Body of pancreas (tissue), 4 donors: Measurements from ENCODE around the gene TMEM38A. TPM values are rescaled to one million over a fixed set of nuclear protein-coding genes. Genes with fewer than 3 reads are reported as not detected.
"Not testable (repeated sequence)": the region's sequence is repeated elsewhere in the genome, so short reads cannot be mapped to it uniquely, and the experiment has no call there.

Experiments
- ATAC-seq: fragments of 150-250 bp; one replicate; pipeline ENCODE4 v1.9.1; 2016
- DNase-seq, 4 donors: peaks; one replicate each; pipeline ENCODE4 v3.0.0-alpha.2; 2019
- H3K27ac ChIP-seq, 4 donors: fragments of 200-600 bp; sonication (generic); 1 replicate in 3 of 4; 2 replicates in 1 of 4; pipeline versions ENCODE4 v1.5.1 to v1.6.1; 2016 to 2019; ENCODE audit warnings: mild to moderate bottlenecking in 1 of 4, mixed read lengths in 1 of 4, moderate library complexity in 1 of 4
- H3K27me3 ChIP-seq, 2 donors: fragments of 200-600 bp; sonication (generic); one replicate each; pipeline ENCODE4 v1.6.0; 2016; ENCODE audit warnings: mild to moderate bottlenecking in 1 of 2
- H3K36me3 ChIP-seq, 2 donors: fragments of 200-600 bp; sonication (generic); replicated peaks in 1 of 2; 2 replicates each; pipeline ENCODE4 v1.5.1; 2016; ENCODE audit warnings: low read depth in 2 of 2; ENCODE audit not compliant: insufficient read depth in 1 of 2
- H3K4me1 ChIP-seq: fragments of 200-600 bp; sonication (generic); one replicate; pipeline ENCODE4 v1.6.0; 2016
- H3K4me3 ChIP-seq, 2 donors: fragments of 200-600 bp; sonication (generic); 1 replicate in 1 of 2; 2 replicates in 1 of 2; pipeline ENCODE4 v1.5.1; 2016 to 2019
- H3K9me3 ChIP-seq, 3 donors: fragments of 200-600 bp; sonication (generic); 1 replicate in 2 of 3; 2 replicates in 1 of 3; pipeline ENCODE4 v1.5.1; 2016
- CTCF ChIP-seq, 7 experiments: fragments of 450-650 bp in 4 of 7; fragments of 200-600 bp in 3 of 7; sonication (generic) in 3 of 7; IDR thresholded peaks; one replicate each; pipeline ENCODE4 v1.5.1; 2016 to 2019; ENCODE audit warnings: antibody characterized with exemption in 7 of 7
- POLR2A ChIP-seq, 3 donors: fragments of 450-650 bp; IDR thresholded peaks; one replicate each; pipeline ENCODE4 v1.6.1; 2016; ENCODE audit warnings: antibody characterized with exemption in 3 of 3, mild to moderate bottlenecking in 2 of 3
- WGBS, 2 donors: methylation state at CpG; one replicate each; pipeline ENCODE4 v1.1.5; 2017; 5-methylcytosine and 5-hydroxymethylcytosine counted together
- intact Hi-C: fragments of 100-400 bp; cut with DNase I; formaldehyde crosslinking; loops from one replicate; pipeline ENCODE4 v1.15.1; 2023
- total RNA-seq, 2 donors: library from RNA; depleted of rRNA; stranded (reverse); fragments of >200 nt; gene quantifications; one replicate each; pipeline ENCODE4 v1.1.0, GENCODE V29; 2016

The TMEM38A gene
- total RNA-seq, 2 donors from 2014 or later = 2.9 to 3.3 TPM

GRCh38 chr19:16670291-16670690, 9.4 kb downstream of the TMEM38A start:
- Histone ChIP-seq H3K27ac (no peak overlapping the region), H3K9me3 (no peaks in the 10 kb centered on the region), H3K4me3 (no peak overlapping the region), H3K4me1 (no peaks in the 10 kb centered on the region), H3K27me3 (no peaks in the 10 kb centered on the region), H3K36me3 (no peaks in the 10 kb centered on the region)
- ATAC-seq = no peak
- intact Hi-C loops = no loop called here
- TF ChIP-seq CTCF (IDR thresholded peaks at IDR 0.05) (no peak), POLR2A (IDR thresholded peaks at IDR 0.05) (no peak)
- no peak for DNase-seq
- WGBS, 2 donors = 96 to 97% methylated on average over 13 of the region's 13 CpGs

DNA sequence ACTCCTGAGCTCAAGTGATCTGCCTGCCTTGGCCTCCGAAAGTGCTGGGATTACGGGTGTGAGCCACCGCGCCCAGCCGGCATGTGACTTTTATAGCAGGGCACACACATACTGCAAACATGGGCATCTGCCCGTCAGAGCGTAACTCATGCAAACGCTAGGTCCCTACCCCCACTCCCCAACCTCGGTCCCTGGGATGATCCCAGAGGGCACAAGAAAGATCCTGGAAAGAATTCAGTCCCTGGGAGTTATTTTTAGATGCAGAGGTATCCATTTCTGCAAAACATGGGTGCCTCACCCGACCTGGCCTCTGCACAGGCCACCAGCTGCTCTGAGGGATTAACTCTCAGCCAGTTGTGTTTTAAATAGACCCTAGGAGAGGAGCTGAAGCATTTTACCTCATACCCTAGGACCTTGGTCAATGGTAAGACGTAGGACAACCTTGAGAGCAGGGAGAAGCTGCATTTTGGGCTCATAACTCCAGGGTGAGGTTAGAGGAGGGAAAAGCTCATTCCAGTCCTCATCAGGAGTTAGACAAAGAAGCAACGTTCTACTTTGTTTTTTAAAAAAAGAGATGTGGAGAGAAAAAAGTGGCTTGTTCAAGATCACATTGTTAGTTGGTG, 10.8 kb downstream of the TMEM38A start:
- no peak for DNase-seq
- H3K4me1 ChIP-seq = no peaks in the 10 kb centered on the region
- no peaks in the 10 kb centered on the region for H3K27me3 ChIP-seq
- 87% methylated on average over 11 to 12 of the region's 12 CpGs for WGBS, 2 donors
- H3K36me3 ChIP-seq = no peaks in the 10 kb centered on the region
- H3K9me3 ChIP-seq = no peaks in the 10 kb centered on the region
- no peak overlapping the region for H3K4me3 ChIP-seq
- TF ChIP-seq CTCF (IDR thresholded peaks at IDR 0.05) (no peak), POLR2A (IDR thresholded peaks at IDR 0.05) (no peak)
- intact Hi-C loops = no loop called here
- no peak overlapping the region for H3K27ac ChIP-seq
- no peak for ATAC-seq

DNA sequence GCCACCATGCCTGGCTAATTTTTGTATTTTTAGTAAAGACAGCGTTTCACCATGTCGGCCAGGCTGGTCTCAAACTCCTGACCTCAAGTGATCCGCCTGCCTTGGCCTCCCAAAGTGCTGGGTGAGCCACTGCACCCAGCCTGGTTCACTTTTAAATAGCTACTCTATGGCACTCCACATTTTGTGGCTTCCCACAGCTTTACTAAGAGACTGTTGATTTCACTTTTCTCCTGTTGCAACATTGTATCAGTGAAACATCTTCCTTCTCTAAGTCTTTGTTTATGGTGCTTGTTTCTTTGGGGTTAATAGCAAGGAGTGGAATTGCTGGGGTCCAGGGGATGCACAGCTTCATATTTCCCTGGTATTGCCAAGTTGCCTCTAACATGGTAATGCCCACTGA, 12.3 kb downstream of the TMEM38A start:
- DNase-seq (no peak), ATAC-seq (no peak)
- intact Hi-C loops = no loop called here
- Histone ChIP-seq H3K36me3 (no peaks in the 10 kb centered on the region), H3K4me3 (no peak overlapping the region), H3K27ac (no peak overlapping the region), H3K4me1 (no peaks in the 10 kb centered on the region), H3K9me3 (no peaks in the 10 kb centered on the region), H3K27me3 (no peaks in the 10 kb centered on the region)
- WGBS, 2 donors = 82 to 90% methylated on average over 3 of the region's 3 CpGs
- TF ChIP-seq POLR2A (IDR thresholded peaks at IDR 0.05) = no peak
- TF ChIP-seq CTCF (IDR thresholded peaks at IDR 0.05) = no peak

DNA sequence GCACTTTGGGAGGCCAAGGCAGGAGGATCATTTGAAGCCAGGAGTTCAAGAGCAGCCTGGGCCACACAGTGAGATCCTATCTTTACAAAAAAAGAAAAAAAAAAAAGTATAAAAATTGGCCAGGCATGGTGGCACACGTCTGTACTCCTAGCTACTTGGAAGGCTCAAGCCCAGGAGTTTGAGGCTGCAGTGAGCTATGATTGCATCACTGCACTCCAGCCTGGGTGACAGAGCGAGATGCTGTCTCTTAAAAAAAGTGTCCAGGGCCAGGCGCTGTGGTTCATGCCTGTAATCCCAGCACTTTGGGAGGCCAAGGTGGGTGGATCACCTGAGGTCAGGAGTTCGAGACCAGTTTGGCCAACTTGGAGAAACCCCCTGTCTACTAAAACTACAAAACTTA, 12.9 kb downstream of the TMEM38A start:
- intact Hi-C loops, H3K27me3 ChIP-seq, DNase-seq, H3K27ac ChIP-seq, H3K4me3 ChIP-seq, H3K9me3 ChIP-seq, H3K4me1 ChIP-seq, H3K36me3 ChIP-seq, ATAC-seq: not testable (repeated sequence)
- 86 to 92% methylated on average over 4 of the region's 4 CpGs for WGBS, 2 donors

DNA sequence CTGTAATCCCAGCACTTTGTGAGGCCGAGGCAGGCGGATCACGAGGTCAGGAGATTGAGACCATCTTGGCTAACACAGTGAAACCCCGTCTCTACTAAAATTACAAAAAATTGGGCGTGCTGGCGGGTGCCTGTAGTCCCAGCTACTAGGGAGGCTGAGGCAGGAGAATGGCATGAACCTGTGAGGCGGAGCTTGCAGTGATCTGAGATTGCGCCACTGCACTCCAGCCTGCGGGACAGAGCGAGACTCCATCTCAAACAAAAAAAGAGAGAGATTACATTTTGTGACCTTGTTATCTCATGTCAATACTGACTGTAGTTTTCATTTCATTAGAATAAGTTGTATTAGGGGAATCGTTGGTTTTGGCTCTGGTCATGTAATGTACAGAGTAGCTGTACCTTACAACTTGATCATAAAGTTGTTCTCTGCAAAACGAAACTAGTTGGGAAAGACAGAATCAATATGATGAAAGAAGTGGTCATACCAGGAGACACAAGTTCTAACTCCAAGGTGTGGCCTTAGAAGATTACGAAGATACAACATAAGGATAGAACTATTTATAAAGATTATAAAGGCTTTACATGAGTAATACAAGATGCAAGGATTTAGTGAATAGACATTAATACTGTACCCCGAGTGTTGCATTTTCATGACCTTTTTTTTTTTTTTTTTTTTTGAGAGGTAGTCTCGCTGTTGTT, 15.3 kb downstream of the TMEM38A start:
- ATAC-seq (no peak), DNase-seq (no peak)
- H3K9me3 ChIP-seq = no peaks in the 10 kb centered on the region
- no peak for TF ChIP-seq POLR2A (IDR thresholded peaks at IDR 0.05)
- no peak for TF ChIP-seq CTCF (IDR thresholded peaks at IDR 0.05)
- no peaks in the 10 kb centered on the region for H3K36me3 ChIP-seq
- no peaks in the 10 kb centered on the region for H3K27me3 ChIP-seq
- H3K4me1 ChIP-seq = no peaks in the 10 kb centered on the region
- no peak overlapping the region for H3K4me3 ChIP-seq
- intact Hi-C loops = no loop called here
- WGBS, 2 donors = 84 to 88% methylated on average over 15 of the region's 15 CpGs
- no peak overlapping the region for H3K27ac ChIP-seq
